DND-41 (cell line): ENCODE results near the gene NEU4.

Experiments used
- ATAC-seq: fragments of 200-7000 bp; cut with Tn5 transposase; 3 replicates; pipeline ENCODE4 v1.9.1; 2021; ENCODE audit warnings: low read depth; ENCODE audit not compliant: insufficient read depth
- DNase-seq: peaks from one replicate; pipeline ENCODE4 v3.0.0-alpha.2; 2020
- H2AFZ ChIP-seq: 2 replicates; pipeline ENCODE4 v1.6.0; 2012; ENCODE audit warnings: low read depth, low read length
- H3K27ac ChIP-seq: 2 replicates; pipeline ENCODE4 v1.5.1; 2012; ENCODE audit warnings: low read length, inconsistent platforms
- H3K27me3 ChIP-seq: fragments of 200-600 bp; sonication (generic); 2 replicates; pipeline ENCODE4 v1.6.0; 2012; ENCODE audit warnings: low read length, mild to moderate bottlenecking, inconsistent platforms; ENCODE audit not compliant: insufficient read depth, poor library complexity
- H3K36me3 ChIP-seq: 2 replicates; pipeline ENCODE4 v1.5.1; 2012; ENCODE audit warnings: low read length, inconsistent platforms; ENCODE audit not compliant: insufficient read depth
- H3K4me1 ChIP-seq: 2 replicates; pipeline ENCODE4 v1.5.1; 2012; ENCODE audit warnings: mild to moderate bottlenecking, low read length; ENCODE audit not compliant: insufficient read depth
- H3K4me2 ChIP-seq: 2 replicates; pipeline ENCODE4 v1.6.0; 2012; ENCODE audit warnings: mild to moderate bottlenecking, moderate library complexity, low read length, inconsistent platforms; ENCODE audit not compliant: insufficient read depth
- H3K4me3 ChIP-seq, 2 experiments: fragments of 200-600 bp in 1 of 2; shearing (Covaris generic) in 1 of 2; 2 replicates each; pipeline ENCODE4 v1.5.1; 2012 to 2016; ENCODE audit warnings: inconsistent platforms in 2 of 2, low read length in 2 of 2, mild to moderate bottlenecking in 2 of 2, low read depth in 1 of 2, moderate library complexity in 1 of 2
- H3K79me2 ChIP-seq: 2 replicates; pipeline ENCODE4 v1.6.0; 2012; ENCODE audit warnings: low read length, inconsistent platforms; ENCODE audit not compliant: insufficient read depth
- H3K9ac ChIP-seq: 2 replicates; pipeline ENCODE4 v1.6.0; 2012; ENCODE audit warnings: low read depth, mild to moderate bottlenecking, inconsistent platforms, low read length, moderate library complexity
- H3K9me3 ChIP-seq: 2 replicates; pipeline ENCODE4 v1.5.1; 2012; ENCODE audit warnings: low read length, moderate library complexity, mild to moderate bottlenecking, inconsistent platforms; ENCODE audit not compliant: insufficient read depth, severe bottlenecking
- H4K20me1 ChIP-seq: 2 replicates; pipeline ENCODE4 v1.6.0; 2012; ENCODE audit warnings: low read length; ENCODE audit not compliant: insufficient read depth
- EZH2 ChIP-seq: IDR thresholded peaks from 3 replicates; pipeline ENCODE4 v1.6.1; 2012; ENCODE audit warnings: borderline replicate concordance, low read depth, mild to moderate bottlenecking, moderate library complexity, low read length, inconsistent platforms; ENCODE audit not compliant: severe bottlenecking
- TF ChIP-seq, protein P1 (sequence below): IDR thresholded peaks from 2 replicates; pipeline ENCODE4 v1.5.1; 2012; ENCODE audit warnings: borderline replicate concordance, low read length, moderate library complexity, mild to moderate bottlenecking; ENCODE audit not compliant: poor library complexity, severe bottlenecking; ENCODE audit errors: extremely low read depth

Gene NEU4

DNA sequence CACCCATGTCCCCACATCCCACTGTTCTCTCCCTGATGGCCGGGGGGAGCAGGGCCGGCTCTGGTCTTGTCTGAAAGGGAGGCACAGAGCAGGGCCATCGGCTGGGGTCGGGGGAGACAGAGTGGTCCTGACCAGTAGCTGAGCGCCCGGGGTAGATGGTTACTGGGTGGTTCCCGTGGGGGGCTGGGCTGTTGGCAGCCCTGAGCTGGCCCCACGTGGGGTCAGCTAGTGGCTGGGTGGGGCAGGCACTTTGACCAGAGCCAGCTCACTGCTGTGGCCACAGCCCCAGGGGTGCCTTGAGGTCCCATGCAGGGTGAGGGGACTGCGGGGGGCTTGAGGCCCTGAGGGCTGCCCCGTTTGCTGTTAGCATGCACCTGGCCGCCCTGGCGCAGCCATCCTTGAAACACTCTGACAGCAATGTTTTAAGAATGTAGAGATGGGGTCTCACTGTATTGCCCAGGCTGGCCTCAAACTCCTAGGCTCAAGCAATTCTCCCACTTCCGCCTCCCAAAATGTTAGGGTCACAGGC, 12.3 kb upstream of the NEU4 start:
- H3K4me1 ChIP-seq, result no peaks in the 10 kb centered on the region
- H3K9ac ChIP-seq, result no peak overlapping the region
- no peak overlapping the region for H3K4me2 ChIP-seq
- H2AFZ ChIP-seq, result no peak overlapping the region
- H3K9me3 ChIP-seq, result no peaks in the 10 kb centered on the region
- no peak overlapping the region for H3K4me3 ChIP-seq
- no peak overlapping the region for H3K27ac ChIP-seq
- peaks cover 3% of the 10 kb centered on the region; the same call in 1 of the 2 replicates for H4K20me1 ChIP-seq
- no peaks in the 10 kb centered on the region for H3K27me3 ChIP-seq
- no peaks in the 10 kb centered on the region for H3K36me3 ChIP-seq
- no peak for ATAC-seq
- DNase-seq, result no peak
- TF ChIP-seq, protein P1, sequence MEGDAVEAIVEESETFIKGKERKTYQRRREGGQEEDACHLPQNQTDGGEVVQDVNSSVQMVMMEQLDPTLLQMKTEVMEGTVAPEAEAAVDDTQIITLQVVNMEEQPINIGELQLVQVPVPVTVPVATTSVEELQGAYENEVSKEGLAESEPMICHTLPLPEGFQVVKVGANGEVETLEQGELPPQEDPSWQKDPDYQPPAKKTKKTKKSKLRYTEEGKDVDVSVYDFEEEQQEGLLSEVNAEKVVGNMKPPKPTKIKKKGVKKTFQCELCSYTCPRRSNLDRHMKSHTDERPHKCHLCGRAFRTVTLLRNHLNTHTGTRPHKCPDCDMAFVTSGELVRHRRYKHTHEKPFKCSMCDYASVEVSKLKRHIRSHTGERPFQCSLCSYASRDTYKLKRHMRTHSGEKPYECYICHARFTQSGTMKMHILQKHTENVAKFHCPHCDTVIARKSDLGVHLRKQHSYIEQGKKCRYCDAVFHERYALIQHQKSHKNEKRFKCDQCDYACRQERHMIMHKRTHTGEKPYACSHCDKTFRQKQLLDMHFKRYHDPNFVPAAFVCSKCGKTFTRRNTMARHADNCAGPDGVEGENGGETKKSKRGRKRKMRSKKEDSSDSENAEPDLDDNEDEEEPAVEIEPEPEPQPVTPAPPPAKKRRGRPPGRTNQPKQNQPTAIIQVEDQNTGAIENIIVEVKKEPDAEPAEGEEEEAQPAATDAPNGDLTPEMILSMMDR, result no peak
- TF ChIP-seq EZH2, result no peak
- H3K79me2 ChIP-seq, result no peaks in the 10 kb centered on the region

DNA sequence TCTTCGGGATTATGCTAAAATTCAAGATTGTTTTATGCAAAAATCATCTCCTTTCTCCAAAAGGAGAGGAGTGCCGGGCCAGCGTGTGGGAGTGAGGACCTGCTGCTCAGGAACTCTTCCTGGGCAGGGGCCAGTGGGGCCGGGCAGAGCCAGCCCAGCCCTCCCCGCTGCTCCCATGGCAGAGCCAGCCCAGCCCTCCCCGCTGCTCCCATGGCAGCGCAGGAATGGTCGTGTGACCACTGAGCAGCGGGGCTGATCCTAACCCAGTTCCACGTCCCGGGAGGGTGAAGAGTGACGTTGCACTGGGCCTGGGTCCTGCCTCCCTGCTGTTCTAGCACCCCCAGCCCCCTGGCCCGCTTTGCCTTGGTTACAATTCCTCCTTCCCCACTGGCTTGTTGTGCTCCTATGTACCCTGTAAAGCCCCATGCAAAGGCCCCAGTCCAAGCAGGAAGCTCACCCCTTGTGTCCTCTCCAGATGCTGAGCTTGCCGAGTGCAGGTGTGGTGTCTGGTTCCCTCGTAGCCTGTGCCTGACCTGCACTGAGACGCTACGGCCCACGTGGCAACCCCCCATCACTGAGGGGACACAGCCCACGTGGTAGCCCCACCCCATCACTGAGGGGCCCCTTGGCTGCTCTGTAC, 11.4 kb upstream of the NEU4 start:
- H4K20me1 ChIP-seq, result peaks cover 3% of the 10 kb centered on the region; the same call in 1 of the 2 replicates
- no peak for TF ChIP-seq EZH2
- TF ChIP-seq, protein P1, result no peak
- H3K4me1 ChIP-seq, result no peaks in the 10 kb centered on the region
- no peaks in the 10 kb centered on the region for H3K9me3 ChIP-seq
- H3K27ac ChIP-seq, result no peak overlapping the region
- H3K36me3 ChIP-seq, result no peaks in the 10 kb centered on the region
- no peak overlapping the region for H2AFZ ChIP-seq
- no peak overlapping the region for H3K4me3 ChIP-seq
- no peak overlapping the region for H3K9ac ChIP-seq
- no peak overlapping the region for H3K4me2 ChIP-seq
- DNase-seq (no peak), ATAC-seq (no peak)
- no peaks in the 10 kb centered on the region for H3K79me2 ChIP-seq
- no peaks in the 10 kb centered on the region for H3K27me3 ChIP-seq

DNA sequence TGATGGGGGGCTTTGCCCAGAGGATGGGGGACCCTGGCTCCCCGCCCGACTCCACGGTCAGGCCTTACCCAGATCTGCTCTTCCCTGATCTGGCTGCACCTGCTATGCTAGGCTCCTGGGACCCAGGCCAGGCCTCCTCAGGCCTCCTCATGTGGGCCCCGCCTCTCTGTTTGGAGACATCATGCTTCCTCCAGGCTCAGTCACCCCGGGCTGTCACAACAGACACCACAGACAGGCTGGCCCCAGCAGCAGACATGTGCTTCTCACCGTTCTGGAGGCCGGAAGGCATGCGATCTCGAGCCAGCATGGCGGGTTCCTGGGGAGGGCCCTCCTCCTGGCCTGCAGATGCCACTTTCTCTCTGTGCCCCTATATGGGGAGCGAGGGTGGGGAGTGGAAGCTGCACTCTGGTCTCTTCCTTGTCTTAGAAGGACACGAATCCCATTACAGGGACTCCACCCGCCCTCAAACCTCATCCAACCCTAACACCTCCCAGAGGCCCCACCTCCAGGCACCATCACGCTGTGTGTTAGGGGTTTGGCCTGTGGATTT, 10.8 kb upstream of the NEU4 start:
- H3K27ac ChIP-seq, result no peak overlapping the region
- H2AFZ ChIP-seq, result no peak overlapping the region
- H3K4me1 ChIP-seq, result peaks cover under 1% of the 10 kb centered on the region; the same call in 1 of the 2 replicates
- H3K4me2 ChIP-seq, result no peak overlapping the region
- no peak for ATAC-seq
- H3K9me3 ChIP-seq, result no peaks in the 10 kb centered on the region
- peaks cover 3% of the 10 kb centered on the region for H3K27me3 ChIP-seq
- no peaks in the 10 kb centered on the region for H3K79me2 ChIP-seq
- TF ChIP-seq, protein P1, result no peak
- no peak for TF ChIP-seq EZH2
- no peak overlapping the region for H3K4me3 ChIP-seq
- H3K36me3 ChIP-seq, result no peaks in the 10 kb centered on the region
- DNase-seq, result no peak
- H3K9ac ChIP-seq, result no peak overlapping the region
- peaks cover 3% of the 10 kb centered on the region; the same call in 1 of the 2 replicates for H4K20me1 ChIP-seq
